HepG2 (cell line): ENCODE data around the gene FCMR. TPM values are rescaled to one million over a fixed set of nuclear protein-coding genes. Genes with fewer than 3 reads are reported as not detected.

Source experiments
- CEBPB ChIP-seq: IDR thresholded peaks from 2 replicates; pipeline ENCODE4 v1.6.1; 2011; ENCODE audit warnings: low read depth, low read length, improper control_type of control experiment, borderline replicate concordance
- DNMT1 ChIP-seq: sonication (generic); formaldehyde crosslinking; IDR thresholded peaks from 2 replicates; pipeline ENCODE4 v1.5.1; 2020; ENCODE audit warnings: mild to moderate bottlenecking, missing genetic modification reagents
- IKZF4 ChIP-seq: sonication (generic); formaldehyde crosslinking; IDR thresholded peaks from 2 replicates; pipeline ENCODE4 v1.5.1; 2020; ENCODE audit warnings: borderline replicate concordance, mild to moderate bottlenecking, low read depth, missing genetic modification reagents; ENCODE audit errors: not compliant biosample characterization
- MBNL3 ChIP-seq: fragments of 250-450 bp; sonication (Bioruptor Pico); conservative IDR thresholded peaks from 2 replicates; pipeline ENCODE4 v1.8.0; 2022; ENCODE audit warnings: mild to moderate bottlenecking, inconsistent platforms
- PRDM10 ChIP-seq: sonication (generic); formaldehyde crosslinking; IDR thresholded peaks from 2 replicates; pipeline ENCODE4 v1.4.0; 2020; ENCODE audit warnings: low read depth, missing genetic modification reagents
- ZBTB14 ChIP-seq: sonication (generic); formaldehyde crosslinking; IDR thresholded peaks from 2 replicates; pipeline ENCODE4 v1.4.0; 2020; ENCODE audit warnings: missing genetic modification reagents
- ZFP36 ChIP-seq: fragments of 150-350 bp; IDR thresholded peaks from 2 replicates; pipeline ENCODE4 v1.6.1; 2018; ENCODE audit warnings: borderline replicate concordance, low read length, low read depth; ENCODE audit not compliant: partially characterized antibody
- ZIK1 ChIP-seq: sonication (generic); formaldehyde crosslinking; IDR thresholded peaks from 2 replicates; pipeline ENCODE4 v1.5.0; 2020; ENCODE audit warnings: mild to moderate bottlenecking, low read depth, missing genetic modification reagents, borderline replicate concordance
- ZNF251 ChIP-seq: sonication (generic); formaldehyde crosslinking; IDR thresholded peaks from 2 replicates; pipeline ENCODE4 v1.9.0; 2021; ENCODE audit warnings: mild to moderate bottlenecking, missing genetic modification reagents
- ZNF558 ChIP-seq: sonication (generic); formaldehyde crosslinking; IDR thresholded peaks from 2 replicates; pipeline ENCODE4 v1.9.0; 2022; ENCODE audit warnings: mild to moderate bottlenecking, missing genetic modification reagents, borderline replicate concordance
- ZNF563 ChIP-seq: sonication (generic); formaldehyde crosslinking; IDR thresholded peaks from 2 replicates; pipeline ENCODE4 v1.8.0; 2022; ENCODE audit warnings: mild to moderate bottlenecking, moderate library complexity, missing genetic modification reagents
- ZNF687 ChIP-seq: sonication (generic); formaldehyde crosslinking; IDR thresholded peaks from 2 replicates; pipeline ENCODE4 v1.5.1; 2020; ENCODE audit warnings: mild to moderate bottlenecking, missing genetic modification reagents, moderate library complexity
- polyA plus RNA-seq, 8 experiments: library from polyadenylated mRNA; depleted of rRNA in 3 of 8; stranded (reverse) in 7 of 8; unstranded in 1 of 8; fragments of >200 nt; fragmentation: Illumina TruSeq in 4 of 8; extraction: Trizol in 4 of 8; gene quantifications; 2 replicates each; pipeline versions ENCODE4 v1.2.1 to v1.2.3, GENCODE V29; 2011 to 2016; ENCODE audit warnings: low read depth in 4 of 8, missing spikeins in 1 of 8, mixed read lengths in 1 of 8; ENCODE audit not compliant: insufficient read depth in 1 of 8
- total RNA-seq, 5 experiments: library from RNA; depleted of rRNA; stranded (reverse); fragments of >200 nt; fragmentation: Illumina TruSeq; extraction: Trizol; gene quantifications; 2 replicates each; pipeline ENCODE4 v1.2.3, GENCODE V29; 2016; ENCODE audit warnings: low read depth in 1 of 5
- TF ChIP-seq, protein P1 (sequence below): sonication (generic); formaldehyde crosslinking; conservative IDR thresholded peaks from 2 replicates; pipeline ENCODE4 v1.4.0; 2020; ENCODE audit warnings: mild to moderate bottlenecking, missing genetic modification reagents, moderate library complexity
- TF ChIP-seq, protein P2 (sequence below): sonication (generic); formaldehyde crosslinking; IDR thresholded peaks from 2 replicates; pipeline ENCODE4 v1.8.1; 2023; ENCODE audit warnings: mild to moderate bottlenecking, missing genetic modification reagents

FCMR gene
- total and polyA plus RNA-seq, 2 of the 13 experiments (the other 11 are each of a cell fraction or from before 2014, with no cell fraction given) = not detected

DNA sequence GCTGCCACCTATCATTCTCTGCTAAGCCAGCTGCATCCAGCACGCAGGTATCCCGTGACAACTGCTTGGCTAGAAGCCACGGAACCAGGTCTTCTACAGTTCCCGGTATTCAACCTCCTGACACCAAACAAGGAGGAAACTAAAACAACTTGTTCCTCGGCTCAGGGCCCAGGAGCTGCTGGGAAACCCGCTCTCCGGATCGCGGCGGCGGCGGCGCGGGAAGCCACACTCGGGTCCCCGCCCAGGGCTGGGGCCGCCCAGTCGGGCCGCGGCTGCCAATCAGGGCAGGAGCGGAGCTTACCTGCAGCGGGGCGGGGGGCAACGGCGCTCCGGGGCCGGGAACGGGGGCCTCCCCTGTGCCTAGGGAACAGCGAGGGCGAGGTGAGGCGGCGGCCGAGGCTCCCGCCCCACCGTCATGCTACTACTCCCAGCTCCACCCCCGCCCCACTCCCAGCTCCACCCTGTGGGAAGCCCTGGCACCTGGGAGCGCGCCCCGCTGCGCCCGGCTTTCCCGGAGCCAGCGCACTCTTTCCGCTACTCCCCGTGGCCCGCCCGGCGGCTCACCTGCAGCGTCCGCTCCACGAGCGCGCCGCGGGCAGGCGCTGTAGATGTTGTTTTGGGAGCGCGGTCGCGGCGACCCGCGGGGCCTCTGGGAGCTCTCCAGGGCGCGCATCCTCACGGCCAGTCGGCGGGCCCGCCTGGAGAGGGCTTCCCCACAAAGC, 12.4 kb downstream of the FCMR start (continued):
- TF ChIP-seq CEBPB (no peak), ZNF687 (CRISPR knock-in tag) (peak; percentile 36), ZNF251 (no peak), ZFP36 (no peak), PRDM10 (no peak), ZNF558 (no peak), MBNL3 (CRISPR knock-in tag) (no peak), ZIK1 (no peak), ZNF563 (CRISPR knock-in tag) (0 out of 2 replicates have a peak, but pooled peaks have one; percentile 13), ZBTB14 (0 out of 2 replicates have a peak, but pooled peaks have one; percentile 31), IKZF4 (CRISPR knock-in tag) (no peak), DNMT1 (CRISPR knock-in tag) (no peak)
- TF ChIP-seq, protein P1, sequence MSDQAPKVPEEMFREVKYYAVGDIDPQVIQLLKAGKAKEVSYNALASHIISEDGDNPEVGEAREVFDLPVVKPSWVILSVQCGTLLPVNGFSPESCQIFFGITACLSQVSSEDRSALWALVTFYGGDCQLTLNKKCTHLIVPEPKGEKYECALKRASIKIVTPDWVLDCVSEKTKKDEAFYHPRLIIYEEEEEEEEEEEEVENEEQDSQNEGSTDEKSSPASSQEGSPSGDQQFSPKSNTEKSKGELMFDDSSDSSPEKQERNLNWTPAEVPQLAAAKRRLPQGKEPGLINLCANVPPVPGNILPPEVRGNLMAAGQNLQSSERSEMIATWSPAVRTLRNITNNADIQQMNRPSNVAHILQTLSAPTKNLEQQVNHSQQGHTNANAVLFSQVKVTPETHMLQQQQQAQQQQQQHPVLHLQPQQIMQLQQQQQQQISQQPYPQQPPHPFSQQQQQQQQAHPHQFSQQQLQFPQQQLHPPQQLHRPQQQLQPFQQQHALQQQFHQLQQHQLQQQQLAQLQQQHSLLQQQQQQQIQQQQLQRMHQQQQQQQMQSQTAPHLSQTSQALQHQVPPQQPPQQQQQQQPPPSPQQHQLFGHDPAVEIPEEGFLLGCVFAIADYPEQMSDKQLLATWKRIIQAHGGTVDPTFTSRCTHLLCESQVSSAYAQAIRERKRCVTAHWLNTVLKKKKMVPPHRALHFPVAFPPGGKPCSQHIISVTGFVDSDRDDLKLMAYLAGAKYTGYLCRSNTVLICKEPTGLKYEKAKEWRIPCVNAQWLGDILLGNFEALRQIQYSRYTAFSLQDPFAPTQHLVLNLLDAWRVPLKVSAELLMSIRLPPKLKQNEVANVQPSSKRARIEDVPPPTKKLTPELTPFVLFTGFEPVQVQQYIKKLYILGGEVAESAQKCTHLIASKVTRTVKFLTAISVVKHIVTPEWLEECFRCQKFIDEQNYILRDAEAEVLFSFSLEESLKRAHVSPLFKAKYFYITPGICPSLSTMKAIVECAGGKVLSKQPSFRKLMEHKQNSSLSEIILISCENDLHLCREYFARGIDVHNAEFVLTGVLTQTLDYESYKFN (CRISPR knock-in tag) = no peak
- TF ChIP-seq, protein P2, sequence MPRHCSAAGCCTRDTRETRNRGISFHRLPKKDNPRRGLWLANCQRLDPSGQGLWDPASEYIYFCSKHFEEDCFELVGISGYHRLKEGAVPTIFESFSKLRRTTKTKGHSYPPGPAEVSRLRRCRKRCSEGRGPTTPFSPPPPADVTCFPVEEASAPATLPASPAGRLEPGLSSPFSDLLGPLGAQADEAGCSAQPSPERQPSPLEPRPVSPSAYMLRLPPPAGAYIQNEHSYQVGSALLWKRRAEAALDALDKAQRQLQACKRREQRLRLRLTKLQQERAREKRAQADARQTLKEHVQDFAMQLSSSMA (CRISPR knock-in tag) = no peak
